Left hindlimb (tissue), 1 donor: ENCODE measurements around the gene OAT.

Experiments used
- DNase-seq: peaks from one replicate; pipeline ENCODE4 v3.0.0-alpha.2; 2018

The OAT gene

GRCh38 chr10:124394583-124394982, 24.1 kb downstream of the OAT start:
- no peak for DNase-seq

- DNase-seq = no peak
Observed at GRCh38 chr10:124392626-124393342, 25.9 kb downstream of the OAT start.

GRCh38 chr10:124390471-124391187, 28.1 kb downstream of the OAT start:
- DNase-seq = no peak

GRCh38 chr10:124389613-124390361, 28.9 kb downstream of the OAT start:
- DNase-seq = no peak

GRCh38 chr10:124388823-124389612, 29.7 kb downstream of the OAT start:
- peak; percentile 91 for DNase-seq

- no peak for DNase-seq
Observed at GRCh38 chr10:124388476-124388822, 30.3 kb downstream of the OAT start.

- no peak for DNase-seq
Observed at GRCh38 chr10:124387078-124387874, 31.4 kb downstream of the OAT start.

- no peak for DNase-seq
Observed at GRCh38 chr10:124386186-124387077, 32.3 kb downstream of the OAT start.

- DNase-seq = no peak
Observed at GRCh38 chr10:124385627-124386185, 33.0 kb downstream of the OAT start.

- no peak for DNase-seq
Observed at GRCh38 chr10:124384591-124385190, 34.0 kb downstream of the OAT start.

- DNase-seq = no peak
Observed at GRCh38 chr10:124384172-124384571, 34.6 kb downstream of the OAT start.

- DNase-seq = no peak
Observed at GRCh38 chr10:124383496-124383895, 35.2 kb downstream of the OAT start.

GRCh38 chr10:124381011-124381611, 37.6 kb downstream of the OAT start:
- peak; percentile 12 for DNase-seq

- peak; percentile 4 for DNase-seq
Observed at GRCh38 chr10:124380256-124380995, 38.3 kb downstream of the OAT start.

- peak; percentile 13 for DNase-seq
Observed at GRCh38 chr10:124379609-124380193, 39.0 kb downstream of the OAT start.

GRCh38 chr10:124378881-124379471, 39.7 kb downstream of the OAT start:
- DNase-seq = peak; percentile 29

- DNase-seq = no peak
Observed at GRCh38 chr10:124378271-124378670, 40.5 kb downstream of the OAT start.

- DNase-seq = peak; percentile 6
Observed at GRCh38 chr10:124377101-124377500, 41.6 kb downstream of the OAT start.
